ENCODE results near the gene ABHD2.
"Not testable (repeated sequence)": the region's sequence is repeated elsewhere in the genome, so short reads cannot be mapped to it uniquely, and the experiment has no call there.

ABHD2 gene

GRCh38 chr15:89132611-89133507 is 44.6 kb downstream of the ABHD2 start:
- H3K27ac ChIP-seq = no peak overlapping the region
- no peak for TF ChIP-seq CTCF (IDR thresholded peaks at IDR 0.05; ENCODE audit: low read depth, low read length)
- H3K9me3 ChIP-seq (ENCODE audit: severe bottlenecking) = no peaks in the 10 kb centered on the region
- DNase-seq = no peak
- no peak overlapping the region for H3K4me3 ChIP-seq (ENCODE audit: low read depth, low read length)
- peaks cover 13% of the 10 kb centered on the region for H3K36me3 ChIP-seq
- no peaks in the 10 kb centered on the region for H3K27me3 ChIP-seq (ENCODE audit: insufficient read depth, low read depth, severe bottlenecking)

GRCh38 chr15:89135387-89136077 is 47.3 kb downstream of the ABHD2 start:
- not testable (repeated sequence) for H3K9me3 ChIP-seq (ENCODE audit: severe bottlenecking); H3K27ac ChIP-seq; DNase-seq

GRCh38 chr15:89136078-89136806 is 48.0 kb downstream of the ABHD2 start:
- Histone ChIP-seq H3K36me3 (peaks cover 4% of the 10 kb centered on the region), H3K27me3 (ENCODE audit: insufficient read depth, low read depth, severe bottlenecking) (no peaks in the 10 kb centered on the region), H3K27ac (no peak overlapping the region), H3K9me3 (ENCODE audit: severe bottlenecking) (no peaks in the 10 kb centered on the region), H3K4me3 (ENCODE audit: low read depth, low read length) (no peak overlapping the region)
- TF ChIP-seq CTCF (IDR thresholded peaks at IDR 0.05; ENCODE audit: low read depth, low read length) = no peak
- no peak for DNase-seq

More at GRCh38 chr15:89135387-89136077, 47.3 kb downstream of the ABHD2 start:
- not testable (repeated sequence) for H3K4me3 ChIP-seq (ENCODE audit: low read depth, low read length); H3K27me3 ChIP-seq (ENCODE audit: insufficient read depth, low read depth, severe bottlenecking); H3K36me3 ChIP-seq

- no peak for TF ChIP-seq CTCF (IDR thresholded peaks at IDR 0.05; ENCODE audit: low read depth, low read length)
- Histone ChIP-seq H3K27ac (no peak overlapping the region), H3K4me3 (ENCODE audit: low read depth, low read length) (no peak overlapping the region), H3K36me3 (peaks cover 4% of the 10 kb centered on the region), H3K9me3 (ENCODE audit: severe bottlenecking) (no peaks in the 10 kb centered on the region), H3K27me3 (ENCODE audit: insufficient read depth, low read depth, severe bottlenecking) (no peaks in the 10 kb centered on the region)
- no peak for DNase-seq
Observed at GRCh38 chr15:89136818-89137772, 48.8 kb downstream of the ABHD2 start.

- no peak for TF ChIP-seq CTCF (IDR thresholded peaks at IDR 0.05; ENCODE audit: low read depth, low read length)
- H3K9me3 ChIP-seq (ENCODE audit: severe bottlenecking) = no peaks in the 10 kb centered on the region
- no peaks in the 10 kb centered on the region for H3K27me3 ChIP-seq (ENCODE audit: insufficient read depth, low read depth, severe bottlenecking)
- no peak overlapping the region for H3K4me3 ChIP-seq (ENCODE audit: low read depth, low read length)
- no peak overlapping the region for H3K27ac ChIP-seq
- peaks cover 4% of the 10 kb centered on the region for H3K36me3 ChIP-seq
- no peak for DNase-seq
Observed at GRCh38 chr15:89137926-89138325, 49.7 kb downstream of the ABHD2 start.
